Breast epithelium (tissue), 4 donors: ENCODE measurements around the gene SLC12A4. TPM values are rescaled to one million over a fixed set of nuclear protein-coding genes. Genes with fewer than 3 reads are reported as not detected.
"Not testable (repeated sequence)": the region's sequence is repeated elsewhere in the genome, so short reads cannot be mapped to it uniquely, and the experiment has no call there.

Experiments
- DNase-seq, 2 donors: peaks; one replicate each; pipeline ENCODE4 v3.0.0-alpha.2; 2019; ENCODE audit warnings: low spot score in 2 of 2
- H3K27ac ChIP-seq, 2 donors: fragments of 200-600 bp; sonication (generic) in 1 of 2; one replicate each; pipeline ENCODE4 v1.5.1; 2016 to 2019; ENCODE audit warnings: mild to moderate bottlenecking in 1 of 2
- H3K27me3 ChIP-seq, 2 donors: fragments of 200-600 bp; sonication (generic) in 1 of 2; one replicate each; pipeline versions ENCODE4 v1.5.1 to v1.6.0; 2017 to 2019; ENCODE audit warnings: control low read depth in 1 of 2, mild to moderate bottlenecking in 1 of 2
- H3K36me3 ChIP-seq: fragments of 200-600 bp; one replicate; pipeline ENCODE4 v1.5.1; 2019
- H3K4me1 ChIP-seq, 2 donors: fragments of 200-600 bp; sonication (generic); one replicate each; pipeline ENCODE4 v1.5.1; 2016 to 2019; ENCODE audit warnings: control low read depth in 1 of 2
- H3K4me3 ChIP-seq, 3 donors: fragments of 200-600 bp; sonication (generic); 1 replicate in 2 of 3; 2 replicates in 1 of 3; pipeline ENCODE4 v1.5.1; 2016 to 2019; ENCODE audit warnings: mild to moderate bottlenecking in 3 of 3, moderate library complexity in 2 of 3
- H3K9me3 ChIP-seq, 2 donors: fragments of 200-600 bp; sonication (generic) in 1 of 2; one replicate each; pipeline ENCODE4 v1.5.1; 2016 to 2019; ENCODE audit warnings: control low read depth in 1 of 2
- POLR2A ChIP-seq: fragments of 450-650 bp; IDR thresholded peaks from one replicate; pipeline ENCODE4 v1.6.1; 2016; ENCODE audit warnings: antibody characterized with exemption, mild to moderate bottlenecking, moderate library complexity
- POLR2AphosphoS5 ChIP-seq, 3 donors: sonication (generic); formaldehyde crosslinking; IDR thresholded peaks; one replicate each; pipeline ENCODE4 v1.6.1; 2017; ENCODE audit warnings: antibody characterized with exemption in 3 of 3
- intact Hi-C: fragments of 100-400 bp; cut with DNase I; formaldehyde crosslinking; loops from one replicate; pipeline ENCODE4 v1.15.1; 2023; ENCODE audit warnings: low total_unique reads
- total RNA-seq, 3 donors: library from RNA; depleted of rRNA; stranded (reverse); fragments of >200 nt; gene quantifications; one replicate each; pipeline ENCODE4 v1.1.0, GENCODE V29; 2016
- TF ChIP-seq, protein P1 (sequence below), 3 donors: fragments of 450-650 bp; IDR thresholded peaks; one replicate each; pipeline ENCODE4 v1.5.1; 2016 to 2017; ENCODE audit warnings: antibody characterized with exemption in 3 of 3, mild to moderate bottlenecking in 3 of 3, moderate library complexity in 3 of 3

The SLC12A4 gene
- 10 to 100 TPM; 32.1 to 64.9 (median 53.6) TPM for total RNA-seq

DNA sequence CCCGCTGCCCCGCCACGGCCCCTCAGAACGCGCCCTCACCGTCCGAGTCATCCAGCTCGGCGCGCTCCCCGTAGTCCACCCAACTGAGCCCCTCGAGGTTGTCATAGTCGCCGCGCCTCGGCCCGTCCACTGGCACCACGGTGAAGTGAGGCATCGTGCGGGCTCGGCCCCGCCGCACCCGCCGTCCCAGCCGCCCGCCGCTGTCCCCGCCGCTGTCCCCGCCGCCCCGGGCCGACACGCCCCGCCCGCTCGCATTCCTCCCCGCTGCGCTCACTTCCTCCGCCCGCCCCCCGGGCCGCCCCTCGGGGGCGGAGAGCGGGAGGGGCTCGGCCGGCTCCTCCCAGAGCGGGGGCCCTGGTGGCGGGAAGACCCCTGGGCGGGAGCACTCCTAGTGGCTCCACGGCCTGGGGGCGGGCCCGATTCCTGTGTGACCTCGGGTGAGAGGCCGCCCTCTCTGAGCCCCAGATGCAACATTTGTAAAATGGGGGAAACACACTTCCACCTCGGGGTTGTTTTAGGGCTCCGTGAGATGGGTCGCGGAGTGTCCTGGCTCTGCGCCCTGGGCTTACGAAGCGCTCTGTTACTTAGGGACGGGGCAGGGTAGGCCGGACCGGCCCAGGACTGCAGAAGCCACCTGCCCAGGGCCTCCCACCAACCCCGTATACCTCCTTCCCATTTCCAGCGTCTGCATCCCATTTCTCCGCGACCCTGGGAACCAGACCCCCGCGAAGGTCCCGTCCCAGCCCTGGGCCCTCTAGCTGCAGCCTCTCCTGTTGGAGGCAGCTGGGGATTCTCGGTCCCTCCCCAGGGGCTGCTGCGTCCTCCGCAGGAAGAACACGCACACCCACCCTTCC, at the start of gene SLC12A4:
Gene SLC12A4, minus strand, starts transcription at position 238 of the 854 bp plus-strand sequence. Its CDS starts 84 bp downstream, at position 154.
- TF ChIP-seq, protein P1, sequence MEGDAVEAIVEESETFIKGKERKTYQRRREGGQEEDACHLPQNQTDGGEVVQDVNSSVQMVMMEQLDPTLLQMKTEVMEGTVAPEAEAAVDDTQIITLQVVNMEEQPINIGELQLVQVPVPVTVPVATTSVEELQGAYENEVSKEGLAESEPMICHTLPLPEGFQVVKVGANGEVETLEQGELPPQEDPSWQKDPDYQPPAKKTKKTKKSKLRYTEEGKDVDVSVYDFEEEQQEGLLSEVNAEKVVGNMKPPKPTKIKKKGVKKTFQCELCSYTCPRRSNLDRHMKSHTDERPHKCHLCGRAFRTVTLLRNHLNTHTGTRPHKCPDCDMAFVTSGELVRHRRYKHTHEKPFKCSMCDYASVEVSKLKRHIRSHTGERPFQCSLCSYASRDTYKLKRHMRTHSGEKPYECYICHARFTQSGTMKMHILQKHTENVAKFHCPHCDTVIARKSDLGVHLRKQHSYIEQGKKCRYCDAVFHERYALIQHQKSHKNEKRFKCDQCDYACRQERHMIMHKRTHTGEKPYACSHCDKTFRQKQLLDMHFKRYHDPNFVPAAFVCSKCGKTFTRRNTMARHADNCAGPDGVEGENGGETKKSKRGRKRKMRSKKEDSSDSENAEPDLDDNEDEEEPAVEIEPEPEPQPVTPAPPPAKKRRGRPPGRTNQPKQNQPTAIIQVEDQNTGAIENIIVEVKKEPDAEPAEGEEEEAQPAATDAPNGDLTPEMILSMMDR (IDR thresholded peaks at IDR 0.05), result no peak
- TF ChIP-seq POLR2A (no peak), POLR2AphosphoS5 (IDR thresholded peaks at IDR 0.05) (peak; percentile 44 to 78 (median 65))
- Histone ChIP-seq H3K27me3 (no peaks in the 10 kb centered on the region), H3K9me3 (no peaks in the 10 kb centered on the region), H3K27ac (peak within 1 kb of the TSS; percentile 92 to 98), H3K4me3 (peak within 1 kb of the TSS; percentile 84 to 96 (median 89)), H3K4me1 (peaks cover 0 to 10% of the 10 kb centered on the region in 2 donors), H3K36me3 (no peaks in the 10 kb centered on the region)
- intact Hi-C loops, result no loop called here
- peak; percentile 76 to 84 for DNase-seq

DNA sequence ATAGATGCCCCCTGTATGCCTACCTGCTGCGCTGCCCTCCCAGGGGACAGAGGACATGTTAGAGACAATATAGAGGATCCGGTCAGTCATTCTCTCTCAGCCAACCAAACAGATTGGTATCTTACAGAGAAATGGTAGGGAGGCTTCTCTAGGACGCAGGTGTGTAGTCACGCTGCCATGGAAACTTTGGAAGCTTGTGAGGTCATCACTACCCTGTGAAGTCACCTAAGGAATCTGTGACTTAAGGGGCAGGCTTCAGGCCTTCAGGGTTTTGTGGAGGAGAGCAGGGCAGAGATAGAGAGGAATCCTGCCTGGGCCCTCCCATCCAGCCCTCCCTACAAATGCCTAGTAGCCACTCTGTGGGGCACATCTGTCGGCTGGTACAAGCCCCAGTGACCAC, 47.2 kb upstream of the SLC12A4 start, which contains the start of gene DPEP2NB:
Gene DPEP2NB, minus strand, starts transcription at position 231 of the 400 bp plus-strand sequence. Its CDS starts 141 bp downstream, at position 90.
- no peaks in the 10 kb centered on the region for H3K4me1 ChIP-seq
- TF ChIP-seq, protein P1 (IDR thresholded peaks at IDR 0.05), result no peak
- no peak for TF ChIP-seq POLR2A
- TF ChIP-seq POLR2AphosphoS5 (IDR thresholded peaks at IDR 0.05), result no peak
- DNase-seq, result no peak
- no peak within 1 kb of the TSS for H3K4me3 ChIP-seq
- intact Hi-C loops, result loop anchor here (5.0 kb wide), 1 partner anchor 842 kb away; no protein-coding TSS in a partner anchor
- no peaks in the 10 kb centered on the region for H3K36me3 ChIP-seq
- H3K27ac ChIP-seq, result no peak within 1 kb of the TSS
- no peaks in the 10 kb centered on the region for H3K9me3 ChIP-seq
- H3K27me3 ChIP-seq, result no peaks in the 10 kb centered on the region

DNA sequence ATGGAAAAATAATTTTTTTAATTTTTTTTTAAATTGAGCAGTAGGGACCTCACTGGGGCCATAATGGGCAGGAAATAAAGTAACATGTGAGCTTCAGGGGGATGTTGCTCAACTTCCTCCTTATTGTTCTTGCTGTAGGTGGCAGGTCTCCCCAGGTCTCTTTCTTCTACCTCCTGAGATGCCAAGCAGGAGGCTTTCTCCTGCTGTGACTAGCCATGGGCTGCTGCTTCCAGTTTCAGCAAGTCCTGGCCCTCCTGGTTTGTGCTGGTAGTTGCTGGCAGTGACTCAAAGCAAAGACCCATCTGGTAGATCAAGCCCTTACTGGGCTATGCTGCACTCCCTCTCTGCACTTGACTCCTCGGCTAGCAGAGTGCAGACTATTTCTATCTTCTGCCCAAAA, 45.0 kb upstream of the SLC12A4 start:
- no peaks in the 10 kb centered on the region for H3K36me3 ChIP-seq
- H3K4me3 ChIP-seq, result no peak overlapping the region
- H3K27me3 ChIP-seq, result no peaks in the 10 kb centered on the region
- H3K27ac ChIP-seq, result peak overlapping the region in 1 of 2 donors; percentile 48
- intact Hi-C loops, result no loop called here
- no peak for DNase-seq
- no peaks in the 10 kb centered on the region for H3K9me3 ChIP-seq
- H3K4me1 ChIP-seq, result no peaks in the 10 kb centered on the region
- TF ChIP-seq POLR2A (no peak), POLR2AphosphoS5 (IDR thresholded peaks at IDR 0.05) (no peak)
- TF ChIP-seq, protein P1 (IDR thresholded peaks at IDR 0.05), result no peak

DNA sequence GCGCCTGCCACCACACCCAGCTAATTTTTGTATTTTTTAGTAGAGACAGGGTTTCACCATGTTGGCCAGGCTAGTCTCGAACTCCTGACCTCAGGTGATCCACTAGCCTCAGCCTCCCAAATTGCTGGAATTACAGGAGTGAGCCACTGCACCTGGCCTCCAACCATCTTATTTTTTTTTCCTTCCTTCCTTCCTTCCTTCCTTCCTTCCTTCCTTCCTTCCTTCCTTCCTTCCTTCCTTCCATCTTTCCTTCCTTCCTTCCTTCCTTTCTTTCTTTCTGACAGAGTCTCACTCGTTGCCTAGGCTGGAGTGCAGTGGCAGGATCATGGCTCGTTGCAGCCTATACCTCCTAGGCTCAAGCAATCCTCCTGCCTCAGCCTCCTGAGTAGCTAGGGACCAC, 41.4 kb upstream of the SLC12A4 start:
- H3K27ac ChIP-seq, H3K36me3 ChIP-seq, H3K4me1 ChIP-seq, intact Hi-C loops, H3K9me3 ChIP-seq, DNase-seq, H3K27me3 ChIP-seq, H3K4me3 ChIP-seq: not testable (repeated sequence)

DNA sequence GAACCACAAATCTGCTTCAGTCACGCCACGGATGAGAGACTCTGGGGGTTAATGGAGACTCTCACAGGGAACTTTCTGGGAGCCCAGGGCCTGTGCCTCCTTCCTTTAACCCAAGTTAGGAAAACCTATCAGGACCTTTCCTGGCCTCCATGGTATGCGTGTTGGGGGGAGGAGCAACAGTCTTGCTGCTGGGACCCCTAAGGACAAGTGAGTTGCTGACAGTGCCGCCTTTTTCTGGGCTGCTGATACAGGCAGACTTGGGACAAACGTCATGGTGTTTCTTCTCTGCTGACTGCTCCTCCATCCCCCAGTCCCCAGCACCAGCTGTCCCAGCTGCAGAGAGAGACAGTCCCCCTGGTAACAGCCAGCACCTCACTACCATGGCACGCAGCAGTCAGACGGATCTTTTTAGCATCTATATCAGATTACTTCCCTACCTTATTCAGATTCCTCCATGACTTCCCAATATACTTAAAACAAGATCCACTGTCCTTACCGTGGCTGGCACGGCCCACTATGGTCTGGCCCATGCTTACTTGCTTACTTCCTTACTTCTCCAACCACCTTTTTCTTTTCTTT, 40.8 kb upstream of the SLC12A4 start:
- DNase-seq, result no peak
- Histone ChIP-seq H3K4me1 (no peaks in the 10 kb centered on the region), H3K9me3 (no peaks in the 10 kb centered on the region), H3K27ac (no peak overlapping the region), H3K27me3 (no peaks in the 10 kb centered on the region), H3K36me3 (no peaks in the 10 kb centered on the region), H3K4me3 (no peak overlapping the region)
- intact Hi-C loops, result no loop called here
- TF ChIP-seq POLR2A, result no peak
- TF ChIP-seq, protein P1 (IDR thresholded peaks at IDR 0.05), result no peak
- TF ChIP-seq POLR2AphosphoS5 (IDR thresholded peaks at IDR 0.05), result no peak
